Right kidney (tissue), 9 donors: ENCODE results near the gene TMEM169.

ENCODE experiments used
- DNase-seq: peaks from one replicate; pipeline ENCODE4 v3.0.0-alpha.2; 2016
- long read RNA-seq, 8 donors: transcript quantifications; one replicate each; lab custom pipeline, GENCODE V29; 2026

TMEM169 gene, protein sequence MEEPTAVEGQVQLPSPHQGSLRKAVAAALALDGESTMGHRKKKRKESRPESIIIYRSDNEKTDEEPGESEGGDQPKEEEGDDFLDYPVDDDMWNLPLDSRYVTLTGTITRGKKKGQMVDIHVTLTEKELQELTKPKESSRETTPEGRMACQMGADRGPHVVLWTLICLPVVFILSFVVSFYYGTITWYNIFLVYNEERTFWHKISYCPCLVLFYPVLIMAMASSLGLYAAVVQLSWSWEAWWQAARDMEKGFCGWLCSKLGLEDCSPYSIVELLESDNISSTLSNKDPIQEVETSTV
- long read RNA-seq, donor 1, partial matches to known transcripts, result 6 of 6 reads
- long read RNA-seq, donor 1, other reads (novel, unspliced or antisense), result 0 of 6 reads
- long read RNA-seq, donor 2, partial matches to known transcripts, result 0 of 3 reads
- long read RNA-seq, donor 2, other reads (novel, unspliced or antisense), result 0 of 3 reads
- long read RNA-seq, donor 3, result 0 reads
- long read RNA-seq, donor 4, partial matches to known transcripts, result 14 of 18 reads
- long read RNA-seq, donor 4, other reads (novel, unspliced or antisense), result 0 of 18 reads
- long read RNA-seq, donor 5, partial matches to known transcripts, result 0 of 4 reads
- long read RNA-seq, donor 5, other reads (novel, unspliced or antisense), result 0 of 4 reads
- long read RNA-seq, donor 6, partial matches to known transcripts, result 0 of 2 reads
- long read RNA-seq, donor 6, other reads (novel, unspliced or antisense), result 0 of 2 reads
- long read RNA-seq, donor 7, partial matches to known transcripts, result 0 of 4 reads
- long read RNA-seq, donor 7, other reads (novel, unspliced or antisense), result 0 of 4 reads
- long read RNA-seq, donor 8, partial matches to known transcripts, result 0 of 2 reads
- long read RNA-seq, donor 8, other reads (novel, unspliced or antisense), result 0 of 2 reads

DNA sequence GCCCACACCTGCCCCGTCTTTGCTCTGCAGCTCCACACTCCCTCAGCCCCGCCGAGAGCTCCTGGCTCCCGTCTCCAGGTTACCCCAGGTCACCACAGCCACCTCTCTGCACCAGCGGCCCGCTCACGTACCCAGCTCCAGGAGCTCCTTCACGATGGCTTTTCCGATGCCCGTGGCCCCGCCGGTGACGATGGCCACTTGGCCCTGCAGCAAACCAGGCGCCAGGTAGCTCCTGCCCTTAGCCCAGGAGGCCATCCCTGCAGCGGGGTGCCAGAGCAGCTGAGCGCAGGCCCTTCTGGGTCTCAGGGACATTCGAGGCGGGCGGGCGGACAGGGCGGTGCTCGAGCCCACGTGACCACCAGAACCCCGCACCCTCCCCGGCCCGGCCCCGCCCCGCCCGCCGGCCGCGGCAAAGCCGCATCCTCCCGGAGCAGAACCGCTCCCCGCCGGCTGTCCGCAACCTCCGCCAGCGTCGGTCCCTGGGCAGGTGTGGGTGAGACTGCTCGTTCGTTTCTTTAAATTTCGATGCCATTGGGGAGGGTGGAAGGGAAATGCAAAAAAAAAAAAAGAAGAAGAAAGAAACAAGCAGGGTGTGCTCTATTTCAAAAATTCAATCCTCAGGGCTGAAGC is at the start of gene TMEM169, which contains the start of gene PECR:
Gene TMEM169 (plus strand): TSS at position 433 of the 630 bp plus-strand sequence. CDS start 14,045 bp downstream, outside the sequence.
Gene PECR (minus strand): TSS at position 323 of the 630 bp plus-strand sequence. CDS start 68 bp downstream, at position 255.
- DNase-seq, result peak; percentile 84

DNA sequence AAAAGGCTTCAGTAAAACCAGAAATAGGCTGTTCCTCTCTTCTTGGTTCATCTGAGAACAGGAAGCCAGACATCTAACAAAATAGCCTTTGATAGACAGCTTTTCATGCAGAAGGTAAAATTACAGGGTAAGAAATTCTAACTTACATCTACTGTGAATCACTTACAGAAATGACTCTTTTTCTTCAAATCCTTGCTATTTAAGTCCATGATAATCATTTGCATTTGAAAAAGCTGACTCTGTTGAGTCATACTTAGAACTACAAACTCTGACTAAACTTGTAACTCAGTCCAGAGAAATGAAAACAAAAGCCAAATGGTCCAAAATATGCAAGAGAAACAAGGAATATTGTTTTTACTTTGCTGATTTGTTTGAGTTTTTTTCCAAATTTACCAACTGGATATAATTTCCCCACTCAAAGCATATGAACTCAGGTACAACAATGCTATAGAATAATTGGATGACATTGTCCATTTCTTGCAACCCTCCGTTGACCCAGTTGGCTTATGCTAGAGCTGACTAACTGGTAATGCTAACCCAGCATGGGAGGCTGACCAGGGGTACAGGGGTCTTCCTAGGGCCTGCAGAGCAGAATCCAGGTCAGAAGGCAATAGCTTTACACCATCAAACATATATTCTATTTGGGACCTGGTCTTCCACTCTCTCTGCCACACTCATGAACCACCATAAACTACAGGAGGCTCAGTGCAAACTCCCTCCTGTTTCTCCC is 49.6 kb upstream of the TMEM169 start:
- DNase-seq, result no peak

DNA sequence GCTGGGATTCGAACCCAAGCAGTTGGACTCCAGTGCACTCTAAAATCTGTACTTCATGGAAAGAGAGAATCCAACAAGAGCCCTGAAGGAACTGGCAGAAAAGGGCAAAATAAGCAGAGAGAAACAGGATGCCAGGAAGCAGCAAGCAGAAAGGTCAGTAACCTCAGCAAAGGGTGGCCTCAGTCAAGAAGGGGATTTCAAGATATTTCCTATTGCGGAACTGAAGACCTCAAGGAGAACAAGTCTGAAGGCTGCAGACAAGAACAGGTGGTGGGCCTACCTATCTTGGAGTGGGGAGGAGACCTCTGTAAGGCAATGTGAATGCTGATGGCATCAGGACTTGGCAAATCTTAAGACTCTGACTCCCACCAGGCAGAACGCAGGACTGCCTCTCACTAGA is 48.3 kb upstream of the TMEM169 start:
- no peak for DNase-seq

DNA sequence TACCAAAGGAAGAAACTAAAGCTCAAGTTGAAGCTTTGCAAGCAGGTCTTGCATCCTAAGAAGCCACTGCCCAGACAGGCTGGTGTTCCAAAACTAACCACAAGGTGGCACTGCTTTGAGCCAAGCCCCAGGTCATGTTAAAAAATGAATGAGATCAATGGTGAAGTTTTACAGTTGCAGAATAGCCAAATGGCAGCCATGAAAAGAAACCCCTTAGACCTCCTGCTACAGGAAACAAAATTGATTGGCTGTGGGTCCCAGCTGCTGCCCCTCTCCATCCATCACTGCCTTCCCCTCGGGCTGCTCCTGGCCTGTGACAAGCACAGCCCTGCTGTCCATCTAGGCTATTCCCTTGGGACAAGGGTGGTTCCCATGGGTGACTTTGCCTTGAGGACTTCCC is 47.7 kb upstream of the TMEM169 start:
- peak; percentile 39 for DNase-seq

DNA sequence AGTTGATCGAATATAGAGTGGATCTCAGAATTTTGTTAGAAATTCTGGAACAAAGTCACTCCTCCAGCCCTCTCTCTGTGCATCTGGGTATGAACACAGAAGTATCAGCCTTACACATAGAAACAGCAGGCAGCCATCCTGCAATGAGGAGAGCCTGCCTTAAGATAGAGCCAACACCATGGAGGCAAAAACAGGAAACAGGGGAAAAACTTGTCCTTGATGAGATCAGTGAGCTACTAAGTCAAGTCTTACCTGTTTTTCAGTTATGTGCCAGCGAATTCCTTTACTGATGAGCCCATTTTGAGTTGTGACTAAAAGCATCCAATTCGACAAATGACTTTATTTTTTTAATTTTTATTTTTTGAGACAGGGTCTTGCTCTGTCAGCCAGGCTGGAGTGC is 41.8 kb upstream of the TMEM169 start:
- DNase-seq, result no peak

DNA sequence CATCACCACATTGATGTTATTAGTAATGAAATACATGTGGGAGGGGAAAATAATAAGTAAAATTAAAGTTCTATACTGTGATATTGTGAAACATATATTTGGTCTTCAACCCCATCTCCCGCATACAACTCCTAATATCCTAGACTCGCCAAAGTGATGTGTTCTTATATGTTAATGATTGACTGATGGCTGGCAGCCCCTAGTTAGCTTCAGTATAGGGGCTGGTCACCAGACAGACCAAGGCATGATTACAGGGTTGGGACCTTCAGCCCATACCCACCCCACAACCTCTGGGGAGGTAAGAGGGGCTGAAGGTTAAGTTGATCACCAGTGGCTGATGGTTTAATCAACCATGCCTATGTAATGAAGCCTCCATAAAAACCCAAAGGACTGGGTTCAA is 40.3 kb upstream of the TMEM169 start:
- no peak for DNase-seq

DNA sequence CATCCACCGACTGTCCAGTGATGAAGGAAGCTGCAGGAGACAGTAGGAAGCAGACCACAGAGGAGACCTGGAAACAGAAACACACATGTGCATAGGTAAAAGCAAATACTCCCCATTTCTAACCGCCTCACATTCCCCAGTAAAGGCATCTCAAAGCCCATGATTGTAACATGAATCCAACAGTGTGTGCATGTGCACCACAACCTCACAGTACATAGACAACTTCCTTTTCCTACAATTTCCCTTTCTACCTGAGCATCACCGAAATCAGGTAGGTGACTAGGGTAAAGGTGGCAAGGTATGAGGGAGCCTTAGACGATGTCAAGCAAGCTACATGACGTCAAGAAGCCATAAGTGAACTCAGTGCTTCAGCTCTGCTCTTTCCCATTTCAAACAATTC is 37.8 kb upstream of the TMEM169 start:
- DNase-seq, result no peak

DNA sequence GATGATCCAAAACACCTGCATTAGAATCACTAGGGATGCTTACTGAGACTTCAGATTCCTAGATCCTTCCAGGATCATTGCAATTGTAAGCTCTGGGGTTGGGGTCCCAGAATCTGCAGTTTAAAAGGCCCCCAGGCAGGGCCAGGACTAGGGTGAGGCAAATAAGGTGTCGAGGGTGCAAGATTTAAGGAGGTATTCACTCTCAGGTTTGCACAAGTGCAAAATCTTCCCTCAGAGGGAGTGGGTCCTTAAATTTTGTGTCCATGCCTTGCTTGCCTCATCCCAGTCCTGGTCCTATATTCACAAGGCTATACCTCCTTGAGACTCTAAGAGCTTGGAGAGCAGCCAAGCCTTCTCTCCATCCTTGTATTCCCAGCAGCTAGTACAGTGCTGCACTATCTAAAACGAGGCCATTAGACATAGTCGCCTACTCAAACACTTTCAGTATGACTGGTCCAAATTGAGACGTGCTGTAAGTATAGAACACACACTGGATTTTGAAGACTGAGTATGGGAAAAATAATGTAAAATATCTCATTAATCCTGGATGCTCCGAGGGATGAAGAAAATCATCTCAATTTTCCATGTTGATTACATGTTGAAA is 36.7 kb upstream of the TMEM169 start:
- DNase-seq, result no peak

DNA sequence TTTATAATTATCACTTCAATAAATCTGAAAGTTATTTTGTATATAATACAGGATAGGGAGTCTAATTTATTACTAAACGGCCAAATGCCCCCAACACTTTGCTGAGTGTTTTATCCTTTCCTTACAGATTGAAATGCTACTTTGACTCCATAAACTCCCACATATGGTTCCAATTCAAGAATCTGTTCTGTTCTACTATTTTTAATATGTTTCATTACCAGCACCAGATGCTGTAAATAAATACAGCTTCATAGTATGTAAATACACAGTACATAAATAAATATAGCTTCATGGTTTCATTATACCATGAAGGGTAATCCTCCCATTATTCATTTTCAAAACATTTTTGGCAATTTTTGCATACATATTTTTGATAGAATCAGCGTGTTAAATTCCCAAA is 34.3 kb upstream of the TMEM169 start:
- DNase-seq, result no peak

DNA sequence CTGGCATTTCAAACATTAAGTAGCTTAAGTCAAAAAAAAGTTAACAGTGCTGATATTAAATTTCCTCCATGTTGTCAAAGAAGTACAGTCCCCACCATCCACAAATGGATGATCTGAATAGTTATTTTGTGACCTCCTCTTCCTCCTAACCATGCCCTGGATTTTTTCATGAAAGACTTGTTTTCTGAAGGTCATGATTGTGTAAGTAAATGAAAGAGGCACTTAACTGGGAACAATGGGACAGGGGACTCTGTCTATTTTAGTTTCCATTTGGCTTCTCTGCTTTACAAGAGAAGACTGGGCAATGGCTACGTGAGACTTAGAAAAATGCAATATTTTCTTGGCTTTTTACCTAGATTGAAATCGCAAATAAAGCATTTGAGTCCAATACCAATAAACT is 32.3 kb upstream of the TMEM169 start:
- DNase-seq, result no peak

DNA sequence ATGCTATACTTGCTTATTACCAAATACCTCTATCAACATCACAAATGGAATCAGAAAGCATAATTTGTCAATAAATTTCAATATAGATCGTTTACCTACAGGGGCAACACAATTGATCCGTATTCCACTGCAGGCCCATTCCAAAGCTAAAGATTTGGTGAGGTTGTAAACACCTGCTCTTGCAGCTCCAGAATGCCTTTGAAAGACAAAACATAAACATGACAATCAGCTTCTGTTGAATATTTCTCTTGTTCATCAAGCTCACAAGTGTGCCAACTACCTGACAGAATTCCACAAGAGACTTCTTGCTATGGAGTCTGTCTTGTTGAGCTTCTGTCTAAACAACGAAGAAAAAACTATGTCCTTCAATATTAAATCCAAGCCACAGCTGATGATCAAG is 30.4 kb upstream of the TMEM169 start:
- no peak for DNase-seq

DNA sequence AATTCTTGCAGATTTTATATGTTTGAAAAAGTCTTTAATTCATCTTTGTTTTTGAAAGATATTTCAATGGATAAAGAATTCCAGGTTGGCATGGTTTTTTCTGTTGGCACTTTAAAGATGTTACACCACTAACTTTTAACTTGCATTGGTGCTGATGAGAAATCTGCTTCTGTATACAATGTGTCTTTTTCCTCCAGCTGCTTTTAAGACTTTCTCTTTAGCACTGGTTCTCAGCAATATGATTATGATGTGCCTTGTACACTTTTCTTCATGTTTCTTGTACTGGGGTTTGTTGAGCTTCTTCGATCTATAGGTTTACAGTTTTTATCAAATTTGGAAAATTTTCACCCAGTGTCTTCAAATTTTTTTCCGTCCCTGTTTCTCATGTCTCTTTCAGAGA is 29.3 kb upstream of the TMEM169 start:
- DNase-seq, result no peak

DNA sequence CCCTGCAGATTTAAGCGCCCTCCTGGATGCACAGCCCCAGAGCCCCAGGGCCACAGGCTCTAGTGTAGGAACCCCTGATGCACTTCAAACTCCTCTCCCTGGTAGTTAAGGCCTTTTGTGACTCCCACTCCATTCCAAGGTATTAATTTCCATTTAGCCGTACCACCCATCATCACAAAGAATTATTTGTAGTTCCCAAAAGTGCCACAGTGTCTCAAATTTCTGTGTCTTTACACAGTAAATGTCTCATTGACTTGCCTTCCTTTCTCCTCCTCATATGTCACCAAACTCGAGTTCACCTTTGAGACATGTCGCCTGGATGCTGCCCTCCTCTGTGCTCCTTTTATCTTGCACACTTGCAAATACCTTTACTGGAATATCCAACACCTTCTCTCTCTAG is 26.0 kb upstream of the TMEM169 start:
- DNase-seq, result peak; percentile 18

DNA sequence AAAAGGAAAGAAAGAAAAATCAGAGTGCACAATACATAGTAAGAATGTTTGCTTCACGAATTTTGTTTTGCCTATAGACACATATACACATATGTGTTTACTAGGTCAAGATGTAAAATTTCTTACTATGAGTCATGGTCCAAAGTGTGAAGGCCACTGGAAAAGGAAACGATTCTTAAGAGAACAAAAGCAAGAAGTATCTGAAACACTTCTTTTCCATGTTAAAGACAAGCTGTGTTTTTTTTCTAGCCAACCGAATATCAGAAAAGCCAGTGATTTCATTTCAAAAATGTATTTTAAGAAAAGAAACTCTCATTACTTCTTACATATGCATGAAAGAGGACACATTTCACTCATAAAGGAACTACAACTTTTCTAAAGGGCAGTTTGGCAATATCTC is 25.0 kb upstream of the TMEM169 start:
- DNase-seq, result no peak

DNA sequence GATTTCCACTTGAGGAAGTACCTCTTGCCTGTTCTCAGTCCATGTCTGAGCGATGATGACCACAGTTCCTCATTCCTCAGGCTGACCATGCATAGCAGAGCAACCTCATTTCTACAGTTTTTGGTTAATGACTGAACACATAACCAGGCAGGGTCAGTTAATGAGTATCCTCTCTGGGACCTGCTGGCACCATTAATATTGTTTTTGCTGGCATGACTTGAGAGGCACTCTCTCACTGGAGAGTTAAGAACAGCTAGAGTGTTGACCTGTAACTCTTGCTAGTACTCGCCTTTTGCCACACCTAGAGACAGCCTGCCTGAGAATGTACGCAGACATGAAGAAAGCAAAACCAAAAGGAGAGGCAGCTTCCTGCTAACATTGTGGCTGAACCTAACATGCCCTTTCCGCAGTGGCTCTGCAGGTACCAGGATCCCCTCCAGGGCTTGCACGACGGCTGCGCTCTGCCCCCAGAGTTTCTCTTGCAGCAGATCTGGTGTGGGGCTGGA is 24.0 kb upstream of the TMEM169 start:
- DNase-seq, result peak; percentile 51

DNA sequence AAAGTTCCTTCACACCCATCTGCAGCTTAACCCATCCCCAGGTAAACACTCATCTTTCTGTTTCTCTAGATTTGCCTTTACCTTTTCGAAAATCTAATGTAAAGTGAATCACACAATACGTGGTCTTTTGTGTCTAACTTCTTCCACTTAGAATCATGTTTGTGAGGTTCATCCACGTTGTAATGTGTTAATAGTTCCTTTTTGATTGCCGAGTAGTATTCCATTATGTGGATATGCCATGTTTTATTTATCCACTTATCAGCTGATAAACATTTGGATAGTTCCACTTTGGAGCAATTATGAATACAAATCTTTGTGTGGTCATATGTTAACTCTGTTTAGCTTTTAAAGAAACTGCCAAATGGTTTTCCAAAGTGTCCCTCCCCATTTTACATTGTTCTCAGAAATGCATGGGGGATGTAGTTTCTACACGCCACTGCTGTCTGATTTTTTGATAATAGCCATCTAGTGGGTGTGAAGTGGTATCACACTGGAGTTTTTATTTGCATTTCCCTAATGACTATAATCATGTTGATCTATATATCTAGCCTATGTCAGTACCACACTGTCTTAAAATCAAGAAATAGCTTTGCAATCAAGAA is 22.4 kb upstream of the TMEM169 start:
- no peak for DNase-seq

DNA sequence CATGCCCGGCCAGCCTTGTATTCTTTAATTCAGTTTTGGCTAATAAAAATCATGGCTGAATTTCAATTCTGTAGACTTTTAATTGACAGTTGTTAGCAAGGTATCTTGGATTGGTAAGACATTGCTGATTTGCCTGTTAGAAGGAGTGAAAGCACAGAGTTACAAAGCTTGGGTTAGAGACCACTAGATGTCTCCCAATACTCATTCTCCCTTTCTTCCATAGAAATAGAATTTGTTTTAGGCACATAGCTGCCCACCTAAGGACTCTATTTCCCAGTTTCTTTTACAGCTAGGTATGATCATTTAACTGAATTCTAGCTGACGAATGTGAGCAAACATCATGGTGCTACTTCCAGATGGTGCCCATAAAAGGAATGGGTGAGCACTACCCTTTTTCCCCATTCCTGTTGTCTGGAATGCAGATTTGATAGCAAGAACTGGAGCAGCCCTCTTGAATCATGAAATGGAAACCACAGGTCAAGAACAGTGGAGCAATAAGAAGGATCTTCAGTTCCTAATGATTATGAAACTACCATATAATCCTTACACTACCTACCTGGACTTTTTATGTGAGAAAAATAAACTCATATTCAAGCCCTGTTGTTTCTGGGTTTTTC is 17.6 kb upstream of the TMEM169 start:
- no peak for DNase-seq

DNA sequence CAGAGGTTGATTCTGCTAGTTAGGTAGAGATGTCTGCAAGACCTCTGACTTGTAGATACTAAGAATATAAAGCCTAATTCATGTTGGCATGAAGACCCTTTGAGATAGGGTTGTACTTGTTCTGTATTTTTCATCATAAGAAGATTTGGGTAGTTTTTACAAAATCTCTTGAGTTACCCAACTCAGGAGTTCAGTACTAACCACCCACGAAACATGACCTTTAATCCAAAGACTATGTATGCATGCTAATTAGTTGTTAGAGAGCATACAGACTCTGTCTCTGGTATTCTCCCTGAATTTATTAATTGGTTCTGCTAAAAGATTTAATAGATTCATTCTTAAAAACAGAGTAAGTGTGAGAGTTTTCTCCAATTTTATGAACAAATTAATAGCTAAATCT is 17.1 kb upstream of the TMEM169 start:
- DNase-seq, result no peak

DNA sequence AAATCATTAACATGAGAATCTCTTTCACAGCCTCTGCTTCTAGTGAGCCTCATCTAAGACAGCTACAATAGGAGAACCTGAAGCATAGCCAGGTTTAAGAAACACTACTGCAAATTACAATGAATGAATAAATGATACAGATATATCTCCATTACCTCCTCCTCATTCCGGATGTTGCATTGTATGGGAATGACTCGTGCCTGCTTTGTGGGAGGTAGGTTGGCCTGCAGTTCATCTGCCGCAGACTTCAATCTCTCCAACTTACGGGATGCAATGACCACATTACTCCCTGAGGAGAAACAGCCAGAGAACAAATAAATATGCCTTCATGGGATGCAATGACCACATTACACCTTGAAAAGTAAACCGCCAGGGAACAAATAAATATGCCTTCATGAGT is 15.5 kb upstream of the TMEM169 start:
- no peak for DNase-seq

DNA sequence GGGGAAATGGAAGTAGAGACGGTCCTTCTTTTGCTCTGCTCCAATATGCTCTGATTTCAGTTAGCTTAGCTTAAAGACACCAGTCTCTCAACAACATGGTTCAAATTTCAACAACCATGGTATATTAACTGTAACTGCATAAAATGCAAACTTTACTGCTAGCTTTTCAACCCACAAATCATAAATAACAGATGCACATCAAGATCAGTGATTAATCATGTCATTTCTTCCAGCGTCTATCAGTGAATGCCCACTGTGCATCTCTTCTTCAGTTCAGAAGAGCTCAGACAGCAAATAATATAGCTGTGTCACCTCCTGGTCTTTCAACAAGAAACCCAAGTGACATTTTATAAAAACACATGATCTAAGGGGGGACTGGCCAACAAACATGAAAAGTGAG is 12.7 kb upstream of the TMEM169 start:
- DNase-seq, result no peak

DNA sequence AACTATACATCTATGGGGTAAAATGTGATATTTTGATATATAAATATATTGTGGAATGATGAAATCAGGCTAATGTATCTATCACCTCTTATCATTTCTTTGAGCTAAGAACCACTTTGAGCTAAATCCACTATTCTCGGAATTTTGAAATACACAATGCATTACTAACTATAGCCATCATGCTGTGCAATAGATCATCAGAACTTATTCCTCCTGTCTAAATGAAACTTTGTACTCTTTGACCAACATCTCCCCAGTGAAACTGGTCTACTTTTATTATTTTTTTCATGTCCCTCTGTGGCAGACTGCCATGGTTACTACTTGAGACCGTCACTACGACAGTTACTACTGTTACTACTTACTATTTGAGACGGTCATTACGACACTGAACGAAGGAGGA is 11.5 kb upstream of the TMEM169 start:
- DNase-seq, result no peak
